ENCODE results near the gene DEGS1. TPM values are rescaled to one million over a fixed set of nuclear protein-coding genes. Genes with fewer than 3 reads are reported as not detected.

The DEGS1 gene
- total and polyA plus RNA-seq, 10 of the 15 experiments (the other 5 are each of a cell fraction or from before 2014, with no cell fraction given) = 16.5 to 133 (median 46.0) TPM

DNA sequence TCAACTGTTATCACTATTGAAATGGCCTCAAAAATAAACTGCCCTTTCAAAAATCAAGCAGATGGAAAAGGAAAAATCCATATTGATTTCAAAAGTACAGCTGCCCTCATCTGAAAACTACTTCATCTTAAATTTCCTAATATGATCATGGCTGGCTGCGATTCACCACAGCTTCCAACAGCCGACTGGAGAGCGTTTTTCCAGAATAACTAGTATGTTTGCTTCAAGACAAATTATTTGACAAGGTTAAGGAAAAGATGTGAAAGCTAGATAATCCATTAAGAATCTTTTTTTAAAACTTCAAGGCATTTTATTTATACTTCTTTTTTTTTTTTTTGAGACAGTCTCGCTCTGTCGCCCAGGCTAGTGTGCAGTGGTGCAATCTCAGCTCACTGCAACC, 4.1 kb upstream of the DEGS1 start (continued):
- TF ChIP-seq, protein P1, sequence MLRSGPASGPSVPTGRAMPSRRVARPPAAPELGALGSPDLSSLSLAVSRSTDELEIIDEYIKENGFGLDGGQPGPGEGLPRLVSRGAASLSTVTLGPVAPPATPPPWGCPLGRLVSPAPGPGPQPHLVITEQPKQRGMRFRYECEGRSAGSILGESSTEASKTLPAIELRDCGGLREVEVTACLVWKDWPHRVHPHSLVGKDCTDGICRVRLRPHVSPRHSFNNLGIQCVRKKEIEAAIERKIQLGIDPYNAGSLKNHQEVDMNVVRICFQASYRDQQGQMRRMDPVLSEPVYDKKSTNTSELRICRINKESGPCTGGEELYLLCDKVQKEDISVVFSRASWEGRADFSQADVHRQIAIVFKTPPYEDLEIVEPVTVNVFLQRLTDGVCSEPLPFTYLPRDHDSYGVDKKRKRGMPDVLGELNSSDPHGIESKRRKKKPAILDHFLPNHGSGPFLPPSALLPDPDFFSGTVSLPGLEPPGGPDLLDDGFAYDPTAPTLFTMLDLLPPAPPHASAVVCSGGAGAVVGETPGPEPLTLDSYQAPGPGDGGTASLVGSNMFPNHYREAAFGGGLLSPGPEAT (IDR thresholded peaks at IDR 0.05; ENCODE audit: low read depth) = no peak
- TF ChIP-seq CBX3 (IDR thresholded peaks at IDR 0.05; ENCODE audit: borderline replicate concordance, low read depth) (no peak), ZNF207 (IDR thresholded peaks at IDR 0.05; ENCODE audit: borderline replicate concordance) (no peak), IKZF1 (conservative IDR thresholded peaks at IDR 0.05) (no peak), LARP7 (IDR thresholded peaks at IDR 0.05) (no peak), MEF2A (IDR thresholded peaks at IDR 0.05; ENCODE audit: insufficient read depth, low read depth, low read length) (no peak), NFIC (IDR thresholded peaks at IDR 0.05; ENCODE audit: low read depth, low read length) (no peak)
- TF ChIP-seq, protein P2, sequence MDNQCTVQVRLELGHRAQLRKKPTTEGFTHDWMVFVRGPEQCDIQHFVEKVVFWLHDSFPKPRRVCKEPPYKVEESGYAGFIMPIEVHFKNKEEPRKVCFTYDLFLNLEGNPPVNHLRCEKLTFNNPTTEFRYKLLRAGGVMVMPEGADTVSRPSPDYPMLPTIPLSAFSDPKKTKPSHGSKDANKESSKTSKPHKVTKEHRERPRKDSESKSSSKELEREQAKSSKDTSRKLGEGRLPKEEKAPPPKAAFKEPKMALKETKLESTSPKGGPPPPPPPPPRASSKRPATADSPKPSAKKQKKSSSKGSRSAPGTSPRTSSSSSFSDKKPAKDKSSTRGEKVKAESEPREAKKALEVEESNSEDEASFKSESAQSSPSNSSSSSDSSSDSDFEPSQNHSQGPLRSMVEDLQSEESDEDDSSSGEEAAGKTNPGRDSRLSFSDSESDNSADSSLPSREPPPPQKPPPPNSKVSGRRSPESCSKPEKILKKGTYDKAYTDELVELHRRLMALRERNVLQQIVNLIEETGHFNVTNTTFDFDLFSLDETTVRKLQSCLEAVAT (IDR thresholded peaks at IDR 0.05) = no peak
- TF ChIP-seq, protein P3, sequence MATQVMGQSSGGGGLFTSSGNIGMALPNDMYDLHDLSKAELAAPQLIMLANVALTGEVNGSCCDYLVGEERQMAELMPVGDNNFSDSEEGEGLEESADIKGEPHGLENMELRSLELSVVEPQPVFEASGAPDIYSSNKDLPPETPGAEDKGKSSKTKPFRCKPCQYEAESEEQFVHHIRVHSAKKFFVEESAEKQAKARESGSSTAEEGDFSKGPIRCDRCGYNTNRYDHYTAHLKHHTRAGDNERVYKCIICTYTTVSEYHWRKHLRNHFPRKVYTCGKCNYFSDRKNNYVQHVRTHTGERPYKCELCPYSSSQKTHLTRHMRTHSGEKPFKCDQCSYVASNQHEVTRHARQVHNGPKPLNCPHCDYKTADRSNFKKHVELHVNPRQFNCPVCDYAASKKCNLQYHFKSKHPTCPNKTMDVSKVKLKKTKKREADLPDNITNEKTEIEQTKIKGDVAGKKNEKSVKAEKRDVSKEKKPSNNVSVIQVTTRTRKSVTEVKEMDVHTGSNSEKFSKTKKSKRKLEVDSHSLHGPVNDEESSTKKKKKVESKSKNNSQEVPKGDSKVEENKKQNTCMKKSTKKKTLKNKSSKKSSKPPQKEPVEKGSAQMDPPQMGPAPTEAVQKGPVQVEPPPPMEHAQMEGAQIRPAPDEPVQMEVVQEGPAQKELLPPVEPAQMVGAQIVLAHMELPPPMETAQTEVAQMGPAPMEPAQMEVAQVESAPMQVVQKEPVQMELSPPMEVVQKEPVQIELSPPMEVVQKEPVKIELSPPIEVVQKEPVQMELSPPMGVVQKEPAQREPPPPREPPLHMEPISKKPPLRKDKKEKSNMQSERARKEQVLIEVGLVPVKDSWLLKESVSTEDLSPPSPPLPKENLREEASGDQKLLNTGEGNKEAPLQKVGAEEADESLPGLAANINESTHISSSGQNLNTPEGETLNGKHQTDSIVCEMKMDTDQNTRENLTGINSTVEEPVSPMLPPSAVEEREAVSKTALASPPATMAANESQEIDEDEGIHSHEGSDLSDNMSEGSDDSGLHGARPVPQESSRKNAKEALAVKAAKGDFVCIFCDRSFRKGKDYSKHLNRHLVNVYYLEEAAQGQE (IDR thresholded peaks at IDR 0.05; ENCODE audit: low read depth, low read length) = no peak
